K562 (cell line): ENCODE measurements around the gene EFHB. TPM values are rescaled to one million over a fixed set of nuclear protein-coding genes. Genes with fewer than 3 reads are reported as not detected.
A peak's percentile ranks its signal among the peaks of the same experiment; 100 is the strongest.

ENCODE experiments used
- AFF4 ChIP-seq: sonication (generic); formaldehyde crosslinking; IDR thresholded peaks from 2 replicates; pipeline ENCODE4 v1.8.0; 2023; ENCODE audit warnings: mild to moderate bottlenecking, missing genetic modification reagents
- EP300 ChIP-seq: IDR thresholded peaks from 2 replicates; pipeline ENCODE4 v1.6.1; 2012; ENCODE audit warnings: low read length, improper control_type of control experiment
- ETV6 ChIP-seq, 3 experiments: fragments of 150-350 bp in 1 of 3; sonication (generic) in 1 of 3; formaldehyde crosslinking in 1 of 3; IDR thresholded peaks; 2 replicates each; pipeline versions ENCODE4 v1.6.1 to v1.8.0; 2014 to 2022; ENCODE audit warnings: borderline replicate concordance in 2 of 3, low read depth in 2 of 3, antibody characterized with exemption in 1 of 3, low read length in 1 of 3, mild to moderate bottlenecking in 1 of 3, missing genetic modification reagents in 1 of 3
- GATAD2A ChIP-seq: fragments of 450-650 bp; IDR thresholded peaks from 2 replicates; pipeline ENCODE4 v1.6.1; 2017
- HINFP ChIP-seq: fragments of 450-650 bp; conservative IDR thresholded peaks from 2 replicates; pipeline ENCODE4 v1.6.1; 2016; ENCODE audit warnings: missing genetic modification characterization, low read depth, mild to moderate bottlenecking, control low read depth, missing compliant biosample characterization
- KHSRP ChIP-seq: fragments of 450-650 bp; IDR thresholded peaks from 2 replicates; pipeline ENCODE4 v1.6.1; 2017
- L3MBTL2 ChIP-seq: fragments of 450-650 bp; IDR thresholded peaks from 2 replicates; pipeline ENCODE4 v1.6.1; 2016; ENCODE audit warnings: mild to moderate bottlenecking, moderate library complexity
- LEF1 ChIP-seq: fragments of 450-650 bp; IDR thresholded peaks from 2 replicates; pipeline ENCODE4 v1.6.1; 2016; ENCODE audit warnings: mild to moderate bottlenecking
- MAX ChIP-seq: sonication (generic); formaldehyde crosslinking; IDR thresholded peaks from 2 replicates; pipeline ENCODE4 v1.9.0; 2022; ENCODE audit warnings: mild to moderate bottlenecking, missing genetic modification reagents
- NCOA1 ChIP-seq: fragments of 450-650 bp; IDR thresholded peaks from 2 replicates; pipeline ENCODE4 v1.6.1; 2016; ENCODE audit warnings: low read depth
- RNF219 ChIP-seq: fragments of 250-450 bp; sonication (Bioruptor Pico); IDR thresholded peaks from 2 replicates; pipeline ENCODE4 v1.5.0; 2022; ENCODE audit warnings: mild to moderate bottlenecking
- SPI1 ChIP-seq: IDR thresholded peaks from 2 replicates; pipeline ENCODE4 v1.6.1; 2011; ENCODE audit warnings: low read depth, low read length, control low read depth, borderline replicate concordance
- STAT6 ChIP-seq: sonication (generic); formaldehyde crosslinking; IDR thresholded peaks from 2 replicates; pipeline ENCODE4 v1.8.1; 2023; ENCODE audit warnings: mild to moderate bottlenecking, missing genetic modification reagents
- TARDBP ChIP-seq: fragments of 450-650 bp; IDR thresholded peaks from 2 replicates; pipeline ENCODE4 v1.6.1; 2016
- ZNF212 ChIP-seq: fragments of 450-650 bp; formaldehyde crosslinking; IDR thresholded peaks from 2 replicates; pipeline ENCODE4 v1.4.0; 2020; ENCODE audit warnings: mild to moderate bottlenecking
- ZNF3 ChIP-seq: fragments of 250-450 bp; sonication (Bioruptor Pico); IDR thresholded peaks from 2 replicates; pipeline ENCODE4 v1.5.0; 2021; ENCODE audit warnings: mild to moderate bottlenecking, moderate library complexity
- ZNF589 ChIP-seq: fragments of 200-800 bp; sonication (Bioruptor generic); IDR thresholded peaks from 2 replicates; pipeline ENCODE4 v1.6.1; 2016; ENCODE audit warnings: low read depth, missing genetic modification characterization, missing compliant biosample characterization
- polyA plus RNA-seq, 8 experiments: library from polyadenylated mRNA; depleted of rRNA in 4 of 8; stranded (reverse) in 5 of 8; unstranded in 3 of 8; fragments of >200 nt; fragmentation: Nextera tagmentation in 2 of 8; fragmentation: Illumina TruSeq in 1 of 8; extraction: Ambion mirVana in 2 of 8; extraction: Trizol in 1 of 8; gene quantifications; 2 replicates each; pipeline versions ENCODE4 v1.2.1 to v1.2.3, GENCODE V29; 2011 to 2014; ENCODE audit warnings: inconsistent platforms in 1 of 8, missing spikeins in 1 of 8
- total RNA-seq, 7 experiments: library from RNA; depleted of rRNA in 6 of 7; stranded (reverse); fragments of >200 nt in 6 of 7; fragmentation: Illumina TruSeq in 2 of 7; extraction: Trizol in 2 of 7; gene quantifications; 2 replicates each; pipeline versions ENCODE4 v1.2.1 to v1.2.3, GENCODE V29; 2011 to 2021; ENCODE audit warnings: low replicate concordance in 1 of 7

The EFHB gene
- total and polyA plus RNA-seq, 9 of the 15 experiments (the other 6 are each of a cell fraction or from before 2014, with no cell fraction given): 1.5 to 4.0 (median 1.8) TPM

- TF ChIP-seq TARDBP: no peak
- TF ChIP-seq GATAD2A: peak; percentile 43; the same call in 1 of the 2 replicates
- TF ChIP-seq ZNF589 (CRISPR knock-in tag): peak; percentile 72; the same call in 1 of the 2 replicates
- no peak for TF ChIP-seq HINFP
- 0 out of 2 replicates have a peak, but pooled peaks have one; percentile 81 for TF ChIP-seq ZNF212 (CRISPR knock-in tag)
- 0 out of 2 replicates have a peak, but pooled peaks have one; percentile 25 for TF ChIP-seq ZNF3 (CRISPR knock-in tag)
- TF ChIP-seq EP300: no peak
- no peak for TF ChIP-seq AFF4 (CRISPR knock-in tag)
- no peak for TF ChIP-seq ETV6 (IDR thresholded peaks at IDR 0.05; ENCODE audit: borderline replicate concordance in 1 of 2, low read depth in 2 of 2, low read length in 1 of 2)
- TF ChIP-seq ETV6 (CRISPR knock-in tag; IDR thresholded peaks at IDR 0.05; ENCODE audit: borderline replicate concordance): no peak
- no peak for TF ChIP-seq L3MBTL2
- no peak for TF ChIP-seq STAT6 (CRISPR knock-in tag)
- no peak for TF ChIP-seq SPI1
- TF ChIP-seq NCOA1: no peak
- no peak for TF ChIP-seq RNF219 (CRISPR knock-in tag)
- 0 out of 2 replicates have a peak, but pooled peaks have one; percentile 18 for TF ChIP-seq LEF1
- no peak for TF ChIP-seq MAX (CRISPR knock-in tag)
- TF ChIP-seq KHSRP: no peak
Measured at GRCh38 chr3:19945969-19946831, 12.2 kb upstream of the EFHB start (continued).
